GM19467 (cell line): ENCODE measurements around the gene MDFIC2.
"Not testable (repeated sequence)": the region's sequence is repeated elsewhere in the genome, so short reads cannot be mapped to it uniquely, and the experiment has no call there.

Source experiments
- ATAC-seq: cut with Tn5 transposase; IDR thresholded peaks from one replicate; pipeline ENCODE4 v1.9.1; 2021; ENCODE audit warnings: mild to moderate bottlenecking, moderate library complexity; ENCODE audit not compliant: unreplicated experiment

The MDFIC2 gene

DNA sequence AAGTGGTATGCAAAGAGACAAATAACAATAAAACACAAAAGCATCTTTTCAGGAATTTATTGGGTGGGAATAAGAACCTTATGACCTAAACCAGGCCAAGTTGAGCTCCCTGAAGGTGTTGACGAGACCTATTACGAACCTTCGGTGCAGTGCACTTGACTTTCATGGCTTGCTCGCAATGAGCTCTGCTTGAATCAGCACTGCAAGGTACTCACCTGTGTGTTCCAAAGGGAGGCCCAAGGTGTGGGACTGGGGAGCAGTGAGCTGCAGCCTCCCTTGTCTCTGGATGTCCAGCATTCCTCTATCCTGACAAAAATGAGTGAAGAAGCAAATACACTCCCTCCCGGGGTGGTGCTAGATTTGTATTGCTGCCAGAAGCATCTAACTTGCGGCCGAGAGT lies at the start of gene MDFIC2:
TSS of gene MDFIC2 (minus strand) at position 303 of the 400 bp plus-strand sequence. CDS start 665 bp downstream, outside the sequence.
- ATAC-seq = no peak

DNA sequence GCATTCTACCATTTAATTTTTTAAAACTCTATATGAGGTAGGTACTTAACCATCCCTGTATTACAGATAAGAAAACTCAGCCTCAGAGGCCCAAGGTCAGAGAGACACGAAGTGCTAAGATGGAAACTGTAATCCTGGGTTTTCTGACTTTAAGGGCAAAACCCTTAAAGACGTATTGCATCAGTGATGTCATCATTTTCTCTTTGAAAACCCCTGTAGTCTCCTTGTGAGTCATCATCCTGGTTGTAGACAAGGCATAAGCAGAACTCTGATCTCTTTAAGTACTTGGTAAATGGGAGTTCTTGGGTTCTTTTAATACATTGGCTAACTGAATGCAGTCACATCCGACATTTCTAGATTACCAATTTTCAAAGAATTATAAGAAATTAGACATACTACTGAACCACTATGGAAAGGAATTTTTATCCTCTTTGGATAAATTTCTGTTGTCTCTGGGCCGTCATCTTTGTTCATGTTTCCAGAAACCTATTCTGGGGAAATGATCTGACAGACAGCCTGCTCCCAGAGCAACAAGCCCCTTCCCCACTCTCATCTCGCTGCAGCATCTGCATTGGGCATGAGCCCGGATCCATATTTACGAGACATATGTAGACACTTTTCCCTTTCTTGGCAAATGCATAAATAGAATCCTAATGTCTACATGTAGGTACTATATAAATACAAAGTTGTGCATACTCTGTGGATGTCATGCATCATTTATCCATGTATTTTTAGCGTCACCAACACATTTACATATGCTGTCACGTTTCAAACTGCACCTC lies 48.7 kb upstream of the MDFIC2 start:
- no peak for ATAC-seq

DNA sequence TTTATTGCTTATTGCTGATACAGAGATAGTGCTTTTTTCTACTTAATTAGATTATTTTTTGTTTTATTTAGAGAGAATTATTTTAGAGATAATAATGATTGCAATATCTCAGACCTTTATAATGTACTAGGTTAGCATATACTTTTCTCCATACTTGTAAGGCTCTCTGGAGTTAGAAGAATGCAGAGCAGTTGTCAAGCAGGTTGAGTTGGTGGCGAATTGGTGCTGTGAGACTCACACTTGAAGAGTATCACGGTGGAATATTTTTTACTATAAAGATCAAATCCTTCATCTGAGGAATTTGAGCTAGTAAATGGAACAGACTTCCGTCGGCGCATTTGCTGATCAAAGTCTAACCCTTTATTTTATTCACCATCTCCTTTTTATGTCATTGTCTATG lies 47.3 kb upstream of the MDFIC2 start:
- ATAC-seq = no peak

DNA sequence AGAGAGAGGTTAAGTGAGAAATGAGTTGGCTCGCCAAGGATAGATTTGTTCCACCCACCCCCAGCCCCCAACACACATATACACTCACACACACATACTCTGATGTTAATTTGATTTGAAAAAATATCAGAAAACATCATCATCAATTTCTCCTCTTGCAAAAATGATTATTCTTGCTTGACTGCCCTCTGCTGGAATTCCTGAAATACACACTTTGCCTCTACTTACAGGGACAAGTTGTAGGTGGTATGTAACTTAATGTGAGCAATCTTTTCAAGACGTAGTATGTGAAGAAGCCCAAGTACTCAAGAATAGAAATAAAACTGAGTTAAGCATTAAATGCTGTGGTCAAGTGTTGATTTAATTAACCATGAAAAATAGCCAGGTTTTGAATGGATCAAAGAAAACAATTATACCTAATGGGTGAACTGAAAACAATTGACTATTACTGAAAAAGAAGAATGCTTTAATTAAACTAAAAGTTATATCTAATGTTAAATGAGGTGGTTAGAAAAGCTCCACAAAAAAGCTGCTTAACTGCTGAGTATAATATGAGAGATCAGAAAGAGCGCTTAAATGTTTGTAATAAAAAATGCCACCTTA lies 46.6 kb upstream of the MDFIC2 start:
- ATAC-seq = no peak

DNA sequence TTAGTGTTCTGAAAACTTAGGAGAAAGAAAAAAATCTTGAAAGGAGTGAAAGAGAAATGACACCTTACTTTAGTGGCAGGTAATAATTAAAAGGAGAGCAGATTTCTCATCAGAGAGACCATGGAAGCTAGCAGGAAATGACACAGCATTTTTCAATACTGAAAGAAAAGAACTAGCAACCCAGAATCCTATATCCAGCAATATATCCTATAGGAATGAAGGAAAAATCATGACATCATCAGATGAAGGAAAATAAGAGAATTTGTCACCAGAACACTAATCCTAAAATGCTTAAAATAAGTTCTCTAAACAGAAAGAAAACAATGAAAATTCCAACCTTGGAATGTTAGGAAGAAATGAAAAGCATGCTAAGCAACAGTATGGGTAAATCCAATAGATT lies 39.8 kb upstream of the MDFIC2 start:
- ATAC-seq = no peak

DNA sequence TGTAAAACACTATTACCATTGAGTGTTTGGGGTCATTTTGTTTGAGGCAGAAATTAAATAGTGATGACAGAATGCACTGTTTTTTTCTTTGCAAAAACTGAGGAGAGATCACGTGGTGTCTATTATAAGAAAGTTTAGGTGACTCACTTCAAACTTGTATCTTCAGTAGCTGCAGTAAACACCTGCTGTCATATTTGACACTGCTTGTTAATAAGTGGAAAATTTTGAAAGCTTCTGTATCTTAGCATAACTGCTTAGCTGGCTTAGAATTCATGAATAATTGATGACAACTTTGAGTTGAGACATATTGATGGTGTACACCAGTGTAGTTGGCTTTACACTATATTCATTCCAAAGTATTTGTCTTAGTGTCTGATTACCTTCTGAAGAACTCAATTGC lies 29.7 kb upstream of the MDFIC2 start:
- ATAC-seq = no peak

DNA sequence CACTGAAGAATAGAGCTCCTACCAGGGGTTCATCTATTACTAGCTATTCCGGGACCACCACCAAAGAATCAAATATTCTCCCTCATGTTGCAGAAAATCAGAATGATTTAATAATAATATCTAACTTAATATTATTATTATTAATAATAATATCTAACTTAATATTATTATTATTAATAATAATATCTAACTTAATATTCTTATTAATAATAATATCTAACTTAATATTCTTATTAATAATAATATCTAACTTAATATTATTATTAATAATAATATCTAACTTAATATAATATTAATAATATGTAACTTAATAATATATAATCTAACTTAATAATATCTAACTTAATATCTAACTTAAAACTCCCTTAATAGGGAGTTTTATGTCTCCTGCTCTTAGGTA lies 24.4 kb upstream of the MDFIC2 start:
- ATAC-seq = not testable (repeated sequence)

DNA sequence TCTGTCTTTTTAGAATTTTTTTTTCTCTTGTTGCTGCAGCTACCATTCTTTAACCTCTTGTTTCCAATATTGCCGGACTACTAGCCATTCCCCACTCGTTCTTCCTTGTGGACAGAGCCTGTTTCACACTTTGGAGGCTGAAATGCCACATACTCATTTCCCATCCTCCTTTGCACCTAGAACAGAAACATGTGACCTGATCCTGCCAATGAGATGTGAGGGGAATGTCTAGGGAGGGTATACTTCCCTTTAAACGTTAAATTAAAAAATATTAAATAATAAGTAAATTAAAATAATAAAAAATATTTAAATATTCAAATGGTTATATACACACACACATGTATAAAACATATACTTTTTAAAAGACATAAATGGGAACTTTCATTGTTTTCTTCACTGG lies 20.6 kb upstream of the MDFIC2 start:
- no peak for ATAC-seq

DNA sequence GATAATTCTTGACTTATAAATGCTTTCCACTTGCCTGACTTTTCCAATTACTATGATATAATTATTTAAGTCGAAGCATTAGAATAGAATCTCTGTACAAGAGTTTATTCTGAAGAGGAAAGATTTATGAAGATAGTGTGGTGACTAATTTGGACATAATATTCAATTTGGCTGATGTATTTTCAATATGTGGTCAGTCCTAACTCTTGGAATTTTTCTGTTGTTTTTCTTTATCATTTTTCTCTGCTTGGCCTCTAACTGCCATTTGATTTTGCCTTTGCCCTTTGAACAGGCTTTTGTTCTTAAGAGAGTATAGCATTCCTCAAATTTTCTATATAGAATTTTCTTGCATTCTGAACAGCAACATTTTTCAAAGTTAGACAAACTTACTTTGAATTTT lies 2.6 kb upstream of the MDFIC2 start:
- ATAC-seq = no peak

DNA sequence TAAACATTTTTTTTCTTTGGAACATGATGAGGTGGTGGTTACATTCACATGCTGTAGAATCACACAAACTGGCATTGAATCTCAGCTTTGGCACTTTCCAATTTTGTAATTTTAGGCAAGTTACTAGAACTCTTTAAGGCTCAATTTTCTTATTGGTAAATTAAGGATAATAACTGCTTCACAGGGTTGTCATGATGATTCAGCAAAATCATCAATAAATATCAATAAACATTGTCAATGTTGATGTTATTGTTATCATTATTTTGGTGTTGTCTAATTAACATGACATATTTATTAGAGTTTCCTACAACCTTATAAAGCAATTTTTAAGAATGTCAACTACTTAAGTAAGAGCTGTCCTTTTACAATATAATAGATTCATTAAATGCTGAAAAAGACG lies 1.6 kb downstream of the MDFIC2 start:
- ATAC-seq = no peak

DNA sequence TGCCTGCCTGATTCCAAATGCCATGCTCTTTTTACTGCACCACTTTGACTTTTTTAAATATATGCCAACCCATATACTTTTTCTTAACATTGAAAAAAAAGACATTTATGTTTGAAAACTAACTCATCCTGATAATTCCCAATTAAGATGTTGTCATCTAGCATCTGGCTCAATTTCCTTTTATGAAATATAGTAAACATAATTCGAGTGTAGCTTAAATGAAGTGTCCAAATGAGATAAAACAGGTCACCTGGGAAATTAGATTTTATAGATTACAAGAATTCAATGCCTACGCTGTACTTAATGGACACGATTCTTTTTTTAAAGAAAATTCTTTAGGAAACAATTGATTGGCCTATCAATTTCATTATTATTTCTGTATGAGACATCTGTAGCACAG lies 2.8 kb downstream of the MDFIC2 start:
- no peak for ATAC-seq

DNA sequence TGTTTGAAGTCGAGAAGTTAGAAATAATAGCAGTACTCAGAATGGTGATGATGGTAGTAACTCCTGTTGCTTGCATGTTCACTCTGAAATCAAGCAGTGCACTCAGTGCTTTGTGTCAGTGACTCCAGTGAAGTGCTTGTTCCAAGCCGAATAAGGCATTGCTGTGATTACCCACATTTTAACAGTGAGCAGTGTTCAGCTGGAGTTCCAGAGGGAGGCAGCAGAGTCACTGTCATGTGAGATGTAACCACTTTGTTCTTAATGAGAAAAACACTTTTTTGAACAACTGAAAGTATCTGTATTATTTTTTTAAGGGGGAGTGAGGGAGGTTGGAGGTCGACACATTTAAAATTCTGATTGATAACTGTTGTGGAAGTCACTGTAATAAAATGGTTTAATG lies 3.7 kb downstream of the MDFIC2 start:
- no peak for ATAC-seq

DNA sequence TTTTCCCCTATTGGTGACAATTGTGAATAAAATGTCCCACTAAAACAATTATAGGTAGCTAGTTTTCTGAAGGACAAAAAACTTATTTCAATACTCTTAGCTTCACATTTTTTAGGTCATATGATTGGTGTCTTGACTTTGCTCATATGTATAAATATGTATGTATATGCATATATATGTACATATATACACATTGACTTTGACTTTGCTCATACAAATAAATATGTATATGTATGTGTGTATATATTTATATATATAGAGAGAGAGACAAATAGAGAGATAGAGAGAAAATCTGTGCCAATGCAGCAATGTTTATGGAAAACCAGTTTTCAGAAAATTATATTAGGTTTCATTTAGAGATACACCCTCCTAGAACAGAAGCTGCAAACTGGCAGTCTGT lies 5.7 kb downstream of the MDFIC2 start:
- no peak for ATAC-seq

DNA sequence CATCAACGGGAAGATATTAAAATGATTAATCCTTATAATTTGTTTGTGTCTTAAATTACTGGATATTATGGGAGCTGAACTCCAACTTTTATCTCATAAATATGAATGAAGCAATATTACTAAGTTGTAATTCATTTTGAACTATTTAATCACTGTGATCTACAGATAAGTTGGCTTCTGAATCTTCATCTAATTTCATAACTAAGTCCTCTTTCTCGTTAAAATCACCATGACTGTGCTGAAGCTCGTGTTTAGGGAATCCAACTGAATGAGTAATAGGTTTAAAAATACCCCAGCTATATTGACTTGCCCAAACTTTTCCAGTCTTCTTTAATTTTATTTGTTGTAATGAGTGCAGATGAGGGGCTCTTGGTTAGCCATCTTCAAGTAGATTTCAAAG lies 14.1 kb downstream of the MDFIC2 start:
- no peak for ATAC-seq

DNA sequence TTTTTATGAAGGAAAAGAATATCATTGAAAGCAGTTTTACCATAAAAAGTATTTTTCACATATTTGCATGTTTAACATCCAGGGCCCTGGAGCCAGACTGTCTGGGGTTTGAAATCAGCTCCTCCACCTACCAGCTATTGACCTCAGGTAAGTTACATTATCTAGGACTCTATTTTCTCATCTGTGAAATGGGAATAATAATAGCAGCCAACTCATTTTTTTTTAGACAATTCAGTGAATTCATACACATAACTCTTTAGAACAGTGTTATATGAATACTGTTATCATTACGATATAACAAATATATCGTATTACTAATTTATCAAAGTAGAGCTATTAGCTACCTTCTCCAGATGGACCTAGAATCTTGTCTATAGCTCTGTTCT lies 21.3 kb downstream of the MDFIC2 start:
- ATAC-seq = no peak

DNA sequence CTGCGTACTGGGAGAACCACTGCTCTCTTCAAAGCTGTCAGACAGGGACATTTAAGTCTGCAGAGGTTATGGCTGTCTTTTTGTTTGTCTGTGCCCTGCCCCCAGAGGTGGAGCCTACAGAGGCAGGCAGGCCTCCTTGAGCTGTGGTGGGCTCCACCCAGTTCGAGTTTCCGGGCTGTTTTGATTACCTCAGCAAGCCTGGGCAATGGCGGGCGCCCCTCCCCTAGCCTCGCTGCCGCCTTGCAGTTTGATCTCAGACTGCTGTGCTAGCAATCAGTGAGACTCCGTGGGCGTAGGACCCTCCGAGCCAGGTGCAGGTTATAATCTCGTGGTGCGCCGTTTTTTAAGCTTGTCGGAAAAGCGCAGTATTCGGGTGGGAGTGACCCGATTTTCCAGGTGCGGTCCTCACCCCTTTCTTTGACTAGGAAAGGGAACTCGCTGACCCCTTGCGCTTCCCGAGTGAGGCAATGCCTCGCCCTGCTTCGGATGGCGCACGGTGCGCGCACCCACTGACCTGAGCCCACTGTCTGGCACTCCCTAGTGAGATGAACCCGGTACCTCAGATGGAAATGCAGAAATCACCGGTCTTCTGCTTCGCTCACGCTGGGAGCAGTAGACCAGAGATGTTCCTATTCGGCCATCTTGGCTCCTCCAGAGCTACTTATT lies 21.9 kb downstream of the MDFIC2 start:
- not testable (repeated sequence) for ATAC-seq

DNA sequence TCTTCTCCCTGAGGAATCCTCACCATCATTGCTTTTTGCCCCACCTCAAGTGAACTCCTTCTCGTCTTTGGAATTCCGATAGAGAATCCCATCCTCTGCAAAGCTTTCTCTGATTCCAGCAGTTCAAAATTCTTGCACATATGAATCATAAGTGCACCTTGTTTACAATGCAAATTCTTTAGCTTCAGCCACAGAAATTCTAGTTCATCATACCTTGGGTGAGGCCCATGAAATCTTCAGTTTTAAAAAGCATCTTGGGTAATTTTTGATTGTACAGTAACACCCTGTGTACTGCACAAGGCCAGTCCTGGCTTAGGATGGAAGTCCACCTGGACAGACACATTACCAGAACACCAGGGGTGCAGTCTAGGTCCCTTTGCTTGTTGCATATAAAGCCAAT lies 30.8 kb downstream of the MDFIC2 start:
- no peak for ATAC-seq

DNA sequence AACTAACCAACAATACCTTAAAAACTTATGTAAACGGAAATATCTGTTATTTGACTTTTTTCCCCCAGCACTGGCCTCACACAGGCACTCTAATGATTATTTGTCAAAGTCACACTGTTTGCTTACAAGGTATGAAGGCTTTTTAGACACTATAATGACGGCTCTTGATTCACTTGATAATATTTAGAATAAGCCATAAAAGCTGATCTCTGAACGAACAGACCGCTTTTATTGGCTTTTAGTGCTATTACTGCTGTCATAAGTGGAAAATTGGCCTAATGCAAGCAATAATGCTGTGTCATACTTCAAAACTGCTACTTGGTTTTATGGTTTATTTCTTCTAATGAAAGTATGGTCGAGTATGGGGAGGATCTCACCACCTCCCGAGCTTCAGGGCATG lies 35.1 kb downstream of the MDFIC2 start:
- ATAC-seq = no peak

DNA sequence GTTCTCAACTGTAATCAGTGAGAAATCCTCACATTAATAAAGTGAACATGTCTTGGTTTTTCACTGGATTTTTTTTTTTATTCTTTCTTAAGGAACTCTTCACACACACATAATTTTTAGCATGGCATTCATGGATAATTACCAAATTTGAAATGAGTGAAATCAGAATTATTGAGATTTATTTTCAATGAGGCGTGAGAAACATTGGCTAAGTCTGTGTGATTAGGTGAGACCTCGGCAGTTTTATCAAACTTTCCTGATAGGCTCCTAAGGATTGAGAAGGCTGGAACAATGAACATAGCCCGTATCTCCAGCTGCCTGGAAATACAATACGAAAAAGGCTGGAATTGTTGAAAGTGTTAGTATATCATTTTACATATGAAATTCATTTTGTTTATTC lies 35.5 kb downstream of the MDFIC2 start:
- no peak for ATAC-seq

DNA sequence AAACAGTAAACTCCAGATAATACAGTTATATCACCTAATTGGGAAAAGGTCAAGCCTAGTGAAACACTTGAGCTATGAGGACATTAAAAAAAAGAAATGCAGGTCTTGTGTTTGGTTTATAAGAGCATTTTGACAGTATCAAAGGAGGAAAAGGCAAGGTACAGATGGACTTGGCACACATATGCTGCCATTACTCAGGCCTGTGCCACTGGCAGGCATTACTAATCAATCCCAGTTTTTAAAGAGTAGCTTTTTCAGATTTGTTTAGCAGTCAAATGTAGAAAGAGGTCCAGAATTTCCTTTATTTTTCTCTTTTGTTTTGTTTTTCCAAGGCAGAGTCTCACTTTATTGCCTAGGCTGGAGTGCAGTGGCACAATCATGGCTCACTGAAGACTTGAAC lies 38.9 kb downstream of the MDFIC2 start:
- ATAC-seq = no peak

DNA sequence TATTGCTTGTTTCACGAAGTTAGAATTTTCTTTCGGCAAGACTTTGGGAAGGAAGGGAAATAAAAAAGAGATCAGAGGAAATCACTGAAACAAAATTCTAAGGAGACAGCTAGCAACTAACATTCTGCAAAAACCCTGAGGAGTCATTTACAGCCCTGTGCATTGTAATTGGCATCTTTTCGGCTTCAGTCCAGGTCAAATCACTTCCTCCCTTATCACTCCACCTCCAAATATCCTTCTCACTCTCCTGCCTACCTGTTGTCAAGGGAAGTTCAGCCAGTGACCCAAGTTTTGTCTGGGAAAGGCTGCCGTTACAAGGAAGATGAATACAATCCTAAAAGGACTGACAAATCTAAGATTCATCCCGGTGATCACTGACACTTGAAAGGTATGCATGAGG lies 39.6 kb downstream of the MDFIC2 start:
- ATAC-seq = no peak

DNA sequence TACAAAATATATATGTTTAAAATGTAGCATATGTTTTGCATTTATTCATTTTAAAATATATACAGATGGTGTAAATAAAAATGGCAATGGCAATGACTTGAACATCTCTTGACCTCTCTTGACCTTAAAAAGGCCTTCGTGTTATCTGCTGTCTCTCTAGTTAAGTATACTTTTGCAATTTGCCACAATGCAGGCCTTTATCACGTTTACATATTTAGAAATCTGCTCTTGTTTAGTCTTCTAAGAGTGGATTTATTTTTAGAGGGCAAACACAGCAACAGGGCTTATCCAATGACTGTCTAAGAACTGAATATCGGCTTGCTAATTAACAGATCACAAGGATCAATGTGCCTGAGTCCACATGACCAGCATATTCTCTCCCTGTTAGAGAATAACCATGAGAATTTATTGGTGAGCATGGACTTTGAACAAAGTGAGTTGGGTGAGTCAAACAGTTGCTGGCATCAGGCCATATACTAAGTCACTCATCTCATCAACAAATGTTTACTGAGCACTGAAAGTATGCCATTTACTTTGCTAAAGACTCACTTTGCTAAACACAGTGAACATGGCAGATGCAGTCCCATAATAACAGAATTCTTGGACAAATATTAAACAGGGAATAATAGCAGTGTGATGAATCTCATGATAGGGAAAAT lies 48.2 kb downstream of the MDFIC2 start:
- no peak for ATAC-seq
